DOHH2 (cell line): Measurements from ENCODE around the gene ZNF101.

Experiments used
- EZH2phosphoT487 ChIP-seq: fragments of 200-600 bp; sonication (generic); IDR thresholded peaks from 2 replicates; pipeline ENCODE4 v1.6.1; 2017; ENCODE audit warnings: borderline replicate concordance, mild to moderate bottlenecking, antibody characterized with exemption, low read length, moderate library complexity, mixed read lengths
- TF ChIP-seq, protein P1 (sequence below): fragments of 200-600 bp; sonication (generic); IDR thresholded peaks from one replicate; pipeline ENCODE4 v1.5.1; 2014; ENCODE audit warnings: antibody characterized with exemption, mild to moderate bottlenecking, low read depth, low read length; ENCODE audit not compliant: poor library complexity, severe bottlenecking

- TF ChIP-seq, protein P1, sequence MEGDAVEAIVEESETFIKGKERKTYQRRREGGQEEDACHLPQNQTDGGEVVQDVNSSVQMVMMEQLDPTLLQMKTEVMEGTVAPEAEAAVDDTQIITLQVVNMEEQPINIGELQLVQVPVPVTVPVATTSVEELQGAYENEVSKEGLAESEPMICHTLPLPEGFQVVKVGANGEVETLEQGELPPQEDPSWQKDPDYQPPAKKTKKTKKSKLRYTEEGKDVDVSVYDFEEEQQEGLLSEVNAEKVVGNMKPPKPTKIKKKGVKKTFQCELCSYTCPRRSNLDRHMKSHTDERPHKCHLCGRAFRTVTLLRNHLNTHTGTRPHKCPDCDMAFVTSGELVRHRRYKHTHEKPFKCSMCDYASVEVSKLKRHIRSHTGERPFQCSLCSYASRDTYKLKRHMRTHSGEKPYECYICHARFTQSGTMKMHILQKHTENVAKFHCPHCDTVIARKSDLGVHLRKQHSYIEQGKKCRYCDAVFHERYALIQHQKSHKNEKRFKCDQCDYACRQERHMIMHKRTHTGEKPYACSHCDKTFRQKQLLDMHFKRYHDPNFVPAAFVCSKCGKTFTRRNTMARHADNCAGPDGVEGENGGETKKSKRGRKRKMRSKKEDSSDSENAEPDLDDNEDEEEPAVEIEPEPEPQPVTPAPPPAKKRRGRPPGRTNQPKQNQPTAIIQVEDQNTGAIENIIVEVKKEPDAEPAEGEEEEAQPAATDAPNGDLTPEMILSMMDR: no peak
- no peak for TF ChIP-seq EZH2phosphoT487
These were observed 17.6 kb upstream of the ZNF101 start for GRCh38 chr19:19651076-19651475.
